Left lung (tissue), 10 donors: ENCODE measurements around the gene AKAP13. TPM values are rescaled to one million over a fixed set of nuclear protein-coding genes. Genes with fewer than 3 reads are reported as not detected.

Source experiments
- ATAC-seq: fragments of 200-7000 bp; cut with Tn5 transposase; one replicate; pipeline ENCODE4 v1.9.1; 2020; ENCODE audit warnings: moderate library complexity
- DNase-seq, 4 donors: peaks; one replicate each; pipeline ENCODE4 v3.0.0-alpha.2; 2013 to 2020
- H3K27ac ChIP-seq, 2 donors: fragments of 200-600 bp; sonication (generic) in 1 of 2; one replicate each; pipeline versions ENCODE4 v1.5.0 to v1.8.0; 2020 to 2021
- H3K27me3 ChIP-seq, 2 donors: fragments of 200-600 bp; sonication (generic) in 1 of 2; one replicate each; pipeline versions ENCODE4 v1.5.0 to v1.8.0; 2020 to 2021
- H3K36me3 ChIP-seq, 2 donors: fragments of 200-600 bp; sonication (generic) in 1 of 2; one replicate each; pipeline versions ENCODE4 v1.5.0 to v1.8.0; 2020 to 2021
- H3K4me1 ChIP-seq, 2 donors: fragments of 200-600 bp; one replicate each; pipeline ENCODE4 v1.8.0; 2021
- H3K4me3 ChIP-seq, 2 donors: fragments of 200-600 bp; sonication (generic) in 1 of 2; one replicate each; pipeline versions ENCODE4 v1.5.0 to v1.8.0; 2020 to 2021; ENCODE audit warnings: mild to moderate bottlenecking in 1 of 2
- H3K9me3 ChIP-seq, 2 donors: fragments of 200-600 bp; sonication (generic) in 1 of 2; one replicate each; pipeline versions ENCODE4 v1.5.0 to v1.8.0; 2020 to 2021
- intact Hi-C, 2 donors: fragments of 100-400 bp; cut with DNase I; formaldehyde crosslinking; loops; one replicate each; pipeline versions ENCODE4 v1.11.2 to v1.14.2; 2022
- polyA plus RNA-seq, 6 donors: library from polyadenylated mRNA; unstranded; fragments of 120-200 nt; gene quantifications; one replicate each; pipeline ENCODE4 v1.2.1, GENCODE V29; 2013; ENCODE audit not compliant: insufficient read length in 6 of 6
- total RNA-seq, 2 donors: library from RNA; stranded (reverse); fragmentation: NEBNext Ultra II Directional; extraction: Animal tissue kit (Norgen Biotek cat#: 25700); gene quantifications; one replicate each; pipeline ENCODE4 v1.2.1, GENCODE V29; 2021
- TF ChIP-seq, protein P1 (sequence below), 2 donors: fragments of 200-600 bp; sonication (generic) in 1 of 2; IDR thresholded peaks; one replicate each; pipeline versions ENCODE4 v1.5.0 to v1.8.0; 2021; ENCODE audit warnings: antibody characterized with exemption in 2 of 2
- donor health status: DM: no; HTN: yes; CAD: no.
- donor health status: DM: no; HTN: no; CAD: no.

Gene AKAP13
- total and polyA plus RNA-seq, 8 donors = 93.6 to 346 (median 102) TPM

DNA sequence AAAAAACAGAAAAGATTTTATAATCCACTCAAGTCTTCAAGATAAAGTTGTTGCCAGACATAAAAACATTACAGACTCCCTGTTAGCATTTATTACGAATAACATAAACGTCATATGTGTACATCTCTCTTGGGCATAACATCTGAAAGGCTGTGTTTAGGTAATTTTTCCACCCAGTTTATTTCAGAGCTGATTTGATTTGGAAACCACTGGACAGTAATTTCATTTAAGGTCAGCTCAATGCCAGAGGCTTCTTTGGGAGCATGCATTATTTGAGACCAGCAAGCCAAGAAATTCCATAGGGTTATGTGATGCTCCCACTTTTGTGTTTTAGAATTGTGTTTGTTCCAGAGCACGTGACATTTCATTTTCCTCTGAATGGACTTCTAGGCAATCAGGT is 196.0 kb downstream of the AKAP13 start:
- intact Hi-C loops = no loop called here
- H3K4me1 ChIP-seq = peaks cover 24 to 50% of the 10 kb centered on the region in 2 donors
- H3K27me3 ChIP-seq = no peaks in the 10 kb centered on the region
- H3K36me3 ChIP-seq = peaks cover 0 to 54% of the 10 kb centered on the region in 2 donors
- no peak for DNase-seq
- no peaks in the 10 kb centered on the region for H3K9me3 ChIP-seq
- no peak overlapping the region for H3K4me3 ChIP-seq
- no peak for ATAC-seq
- peak overlapping the region in 1 of 2 donors; percentile 33 for H3K27ac ChIP-seq
- TF ChIP-seq, protein P1, sequence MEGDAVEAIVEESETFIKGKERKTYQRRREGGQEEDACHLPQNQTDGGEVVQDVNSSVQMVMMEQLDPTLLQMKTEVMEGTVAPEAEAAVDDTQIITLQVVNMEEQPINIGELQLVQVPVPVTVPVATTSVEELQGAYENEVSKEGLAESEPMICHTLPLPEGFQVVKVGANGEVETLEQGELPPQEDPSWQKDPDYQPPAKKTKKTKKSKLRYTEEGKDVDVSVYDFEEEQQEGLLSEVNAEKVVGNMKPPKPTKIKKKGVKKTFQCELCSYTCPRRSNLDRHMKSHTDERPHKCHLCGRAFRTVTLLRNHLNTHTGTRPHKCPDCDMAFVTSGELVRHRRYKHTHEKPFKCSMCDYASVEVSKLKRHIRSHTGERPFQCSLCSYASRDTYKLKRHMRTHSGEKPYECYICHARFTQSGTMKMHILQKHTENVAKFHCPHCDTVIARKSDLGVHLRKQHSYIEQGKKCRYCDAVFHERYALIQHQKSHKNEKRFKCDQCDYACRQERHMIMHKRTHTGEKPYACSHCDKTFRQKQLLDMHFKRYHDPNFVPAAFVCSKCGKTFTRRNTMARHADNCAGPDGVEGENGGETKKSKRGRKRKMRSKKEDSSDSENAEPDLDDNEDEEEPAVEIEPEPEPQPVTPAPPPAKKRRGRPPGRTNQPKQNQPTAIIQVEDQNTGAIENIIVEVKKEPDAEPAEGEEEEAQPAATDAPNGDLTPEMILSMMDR (IDR thresholded peaks at IDR 0.05) = no peak

DNA sequence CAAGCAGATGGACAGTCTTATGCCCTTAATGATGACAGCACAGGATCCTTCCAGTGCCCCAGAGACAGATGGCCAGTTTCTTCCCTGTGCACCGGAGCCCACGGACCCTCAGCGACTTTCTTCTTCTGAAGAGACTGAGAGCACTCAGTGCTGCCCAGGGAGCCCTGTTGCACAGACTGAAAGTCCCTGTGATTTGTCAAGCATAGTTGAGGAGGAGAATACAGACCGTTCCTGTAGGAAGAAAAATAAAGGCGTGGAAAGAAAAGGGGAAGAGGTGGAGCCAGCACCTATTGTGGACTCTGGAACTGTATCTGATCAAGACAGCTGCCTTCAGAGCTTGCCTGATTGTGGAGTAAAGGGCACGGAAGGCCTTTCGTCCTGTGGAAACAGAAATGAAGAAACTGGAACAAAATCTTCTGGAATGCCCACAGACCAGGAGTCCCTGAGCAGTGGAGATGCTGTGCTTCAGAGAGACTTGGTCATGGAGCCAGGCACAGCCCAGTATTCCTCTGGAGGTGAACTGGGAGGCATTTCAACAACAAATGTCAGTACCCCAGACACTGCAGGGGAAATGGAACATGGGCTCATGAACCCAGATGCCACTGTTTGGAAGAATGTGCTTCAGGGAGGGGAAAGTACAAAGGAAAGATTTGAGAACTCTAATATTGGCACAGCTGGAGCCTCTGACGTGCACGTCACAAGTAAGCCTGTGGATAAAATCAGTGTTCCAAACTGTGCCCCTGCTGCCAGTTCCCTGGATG is 198.7 kb downstream of the AKAP13 start:
- peaks cover 0 to 63% of the 10 kb centered on the region in 2 donors for H3K36me3 ChIP-seq
- peaks cover 46 to 61% of the 10 kb centered on the region in 2 donors for H3K4me1 ChIP-seq

GRCh38 chr15:85579957-85580694 is 199.7 kb downstream of the AKAP13 start:
- H3K27ac ChIP-seq = peak overlapping the region; percentile 86 to 89
- ATAC-seq (peak; percentile 36), DNase-seq (peak in 1 of 4 donors; percentile 52)
- intact Hi-C loops = no loop called here
- H3K4me1 ChIP-seq = peaks cover 55 to 71% of the 10 kb centered on the region in 2 donors
- no peaks in the 10 kb centered on the region for H3K27me3 ChIP-seq
- H3K9me3 ChIP-seq = no peaks in the 10 kb centered on the region
- H3K36me3 ChIP-seq = peaks cover 0 to 60% of the 10 kb centered on the region in 2 donors
- TF ChIP-seq, protein P1 (IDR thresholded peaks at IDR 0.05) = no peak
- H3K4me3 ChIP-seq = peak overlapping the region in 1 of 2 donors; percentile 5

More for the DNA sequence above, 198.7 kb downstream of the AKAP13 start:
- H3K27ac ChIP-seq = peak overlapping the region; percentile 86 to 89
- TF ChIP-seq, protein P1 (IDR thresholded peaks at IDR 0.05) = no peak
- no peaks in the 10 kb centered on the region for H3K9me3 ChIP-seq
- H3K4me3 ChIP-seq = no peak overlapping the region
- DNase-seq = no peak
- peak; percentile 36 for ATAC-seq
- H3K27me3 ChIP-seq = no peaks in the 10 kb centered on the region
- intact Hi-C loops = no loop called here

- H3K9me3 ChIP-seq = no peaks in the 10 kb centered on the region
- H3K27ac ChIP-seq = peak overlapping the region; percentile 86 to 89
- peak overlapping the region in 1 of 2 donors; percentile 43 for H3K4me3 ChIP-seq
- no peaks in the 10 kb centered on the region for H3K27me3 ChIP-seq
- TF ChIP-seq, protein P1 (IDR thresholded peaks at IDR 0.05) = no peak
- H3K36me3 ChIP-seq = peaks cover 0 to 60% of the 10 kb centered on the region in 2 donors
- ATAC-seq = peak; percentile 8
- intact Hi-C loops = no loop called here
- peak in 2 of 4 donors; percentile 63 to 73 for DNase-seq
- H3K4me1 ChIP-seq = peaks cover 59 to 78% of the 10 kb centered on the region in 2 donors
These were observed 200.5 kb downstream of the AKAP13 start for GRCh38 chr15:85580879-85581278.

DNA sequence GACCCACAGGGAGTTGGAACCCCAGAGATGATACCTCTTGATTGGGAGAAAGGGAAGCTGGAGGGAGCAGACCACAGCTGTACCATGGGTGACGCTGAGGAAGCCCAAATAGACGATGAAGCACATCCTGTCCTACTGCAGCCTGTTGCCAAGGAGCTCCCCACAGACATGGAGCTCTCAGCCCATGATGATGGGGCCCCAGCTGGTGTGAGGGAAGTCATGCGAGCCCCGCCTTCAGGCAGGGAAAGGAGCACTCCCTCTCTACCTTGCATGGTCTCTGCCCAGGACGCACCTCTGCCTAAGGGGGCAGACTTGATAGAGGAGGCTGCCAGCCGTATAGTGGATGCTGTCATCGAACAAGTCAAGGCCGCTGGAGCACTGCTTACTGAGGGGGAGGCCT is 201.1 kb downstream of the AKAP13 start:
- DNase-seq (peak in 2 of 4 donors; percentile 70 to 80), ATAC-seq (peak; percentile 21)
- peak overlapping the region; percentile 86 to 89 for H3K27ac ChIP-seq
- no peaks in the 10 kb centered on the region for H3K9me3 ChIP-seq
- H3K27me3 ChIP-seq = no peaks in the 10 kb centered on the region
- intact Hi-C loops = no loop called here
- peaks cover 0 to 60% of the 10 kb centered on the region in 2 donors for H3K36me3 ChIP-seq
- peak overlapping the region in 1 of 2 donors; percentile 43 for H3K4me3 ChIP-seq
- TF ChIP-seq, protein P1 (IDR thresholded peaks at IDR 0.05) = no peak
- H3K4me1 ChIP-seq = peaks cover 62 to 84% of the 10 kb centered on the region in 2 donors
